Upper lobe of left lung (tissue), 4 donors: ENCODE data around the gene TTC32.
"Not testable (repeated sequence)": the region's sequence is repeated elsewhere in the genome, so short reads cannot be mapped to it uniquely, and the experiment has no call there.

Source experiments
- CTCF ChIP-seq, 6 experiments: fragments of 450-650 bp in 4 of 6; fragments of 200-600 bp in 2 of 6; sonication (generic) in 2 of 6; IDR thresholded peaks; one replicate each; pipeline ENCODE4 v1.5.1; 2016 to 2019; ENCODE audit warnings: antibody characterized with exemption in 6 of 6
- POLR2A ChIP-seq, 4 donors: fragments of 450-650 bp; IDR thresholded peaks; one replicate each; pipeline ENCODE4 v1.5.1; 2016 to 2017; ENCODE audit warnings: antibody characterized with exemption in 4 of 4, mild to moderate bottlenecking in 2 of 4
- POLR2AphosphoS5 ChIP-seq, 2 donors: sonication (generic); formaldehyde crosslinking; IDR thresholded peaks; one replicate each; pipeline ENCODE4 v1.5.1; 2017; ENCODE audit warnings: antibody characterized with exemption in 2 of 2

- not testable (repeated sequence) for TF ChIP-seq CTCF, POLR2A, POLR2AphosphoS5 (IDR thresholded peaks at IDR 0.05)
Observed at GRCh38 chr2:19922188-19922587, 20.4 kb upstream of the TTC32 start.
